Astrocyte (in vitro differentiated cells and primary cell): ENCODE results near the gene LAMA4.

Source experiments
- EZH2 ChIP-seq: IDR thresholded peaks from 2 replicates; pipeline ENCODE4 v1.6.1; 2012; ENCODE audit warnings: mild to moderate bottlenecking, low read length, inconsistent platforms; ENCODE audit not compliant: insufficient read depth
- TF ChIP-seq, protein P1 (sequence below): IDR thresholded peaks from 2 replicates; pipeline ENCODE4 v1.5.1; 2011; ENCODE audit warnings: low read depth, mild to moderate bottlenecking, inconsistent platforms, low read length, moderate library complexity; ENCODE audit not compliant: insufficient read depth

GRCh38 chr6:112247275-112247674 is 7.1 kb downstream of the LAMA4 start:
- TF ChIP-seq, protein P1, sequence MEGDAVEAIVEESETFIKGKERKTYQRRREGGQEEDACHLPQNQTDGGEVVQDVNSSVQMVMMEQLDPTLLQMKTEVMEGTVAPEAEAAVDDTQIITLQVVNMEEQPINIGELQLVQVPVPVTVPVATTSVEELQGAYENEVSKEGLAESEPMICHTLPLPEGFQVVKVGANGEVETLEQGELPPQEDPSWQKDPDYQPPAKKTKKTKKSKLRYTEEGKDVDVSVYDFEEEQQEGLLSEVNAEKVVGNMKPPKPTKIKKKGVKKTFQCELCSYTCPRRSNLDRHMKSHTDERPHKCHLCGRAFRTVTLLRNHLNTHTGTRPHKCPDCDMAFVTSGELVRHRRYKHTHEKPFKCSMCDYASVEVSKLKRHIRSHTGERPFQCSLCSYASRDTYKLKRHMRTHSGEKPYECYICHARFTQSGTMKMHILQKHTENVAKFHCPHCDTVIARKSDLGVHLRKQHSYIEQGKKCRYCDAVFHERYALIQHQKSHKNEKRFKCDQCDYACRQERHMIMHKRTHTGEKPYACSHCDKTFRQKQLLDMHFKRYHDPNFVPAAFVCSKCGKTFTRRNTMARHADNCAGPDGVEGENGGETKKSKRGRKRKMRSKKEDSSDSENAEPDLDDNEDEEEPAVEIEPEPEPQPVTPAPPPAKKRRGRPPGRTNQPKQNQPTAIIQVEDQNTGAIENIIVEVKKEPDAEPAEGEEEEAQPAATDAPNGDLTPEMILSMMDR: no peak
- TF ChIP-seq EZH2: no peak
